Peyer's patch (tissue), 4 donors: ENCODE data around the gene LGALS9C. TPM values are rescaled to one million over a fixed set of nuclear protein-coding genes. Genes with fewer than 3 reads are reported as not detected.
"Not testable (repeated sequence)": the region's sequence is repeated elsewhere in the genome, so short reads cannot be mapped to it uniquely, and the experiment has no call there.

ENCODE experiments used
- DNase-seq, 3 donors: peaks; one replicate each; pipeline ENCODE4 v3.0.0-alpha.2; 2017 to 2019
- H3K27ac ChIP-seq, 4 donors: fragments of 200-600 bp; sonication (generic); one replicate each; pipeline ENCODE4 v1.5.1; 2016 to 2019
- H3K27me3 ChIP-seq, 2 donors: fragments of 200-600 bp; sonication (generic); one replicate each; pipeline ENCODE4 v1.5.1; 2019
- H3K36me3 ChIP-seq, 3 donors: fragments of 200-600 bp; sonication (generic); one replicate each; pipeline ENCODE4 v1.5.1; 2016 to 2019
- H3K4me1 ChIP-seq, 4 donors: fragments of 200-600 bp; sonication (generic); one replicate each; pipeline ENCODE4 v1.5.1; 2016 to 2019
- H3K4me3 ChIP-seq, 4 donors: fragments of 200-600 bp; sonication (generic); 1 replicate in 3 of 4; 2 replicates in 1 of 4; pipeline ENCODE4 v1.5.1; 2016 to 2019; ENCODE audit warnings: mild to moderate bottlenecking in 1 of 4
- H3K9me3 ChIP-seq, 4 donors: fragments of 200-600 bp; sonication (generic); one replicate each; pipeline ENCODE4 v1.5.1; 2016 to 2019; ENCODE audit warnings: mild to moderate bottlenecking in 1 of 4
- total RNA-seq, 4 donors: library from RNA; depleted of rRNA; stranded (reverse); fragments of >200 nt; gene quantifications; one replicate each; pipeline ENCODE4 v1.1.0, GENCODE V29; 2016

LGALS9C gene
- total RNA-seq, 4 donors from 2014 or later: 15.3 to 47.3 (median 19.7) TPM

- H3K36me3 ChIP-seq, DNase-seq, H3K9me3 ChIP-seq, H3K27ac ChIP-seq, H3K4me3 ChIP-seq, H3K27me3 ChIP-seq, H3K4me1 ChIP-seq: not testable (repeated sequence)
Observed at GRCh38 chr17:18481775-18482174, 5.2 kb downstream of the LGALS9C start.

- not testable (repeated sequence) for DNase-seq, H3K27me3 ChIP-seq, H3K4me3 ChIP-seq, H3K36me3 ChIP-seq, H3K27ac ChIP-seq, H3K9me3 ChIP-seq, H3K4me1 ChIP-seq
Observed at GRCh38 chr17:18485936-18486464, 9.4 kb downstream of the LGALS9C start.

GRCh38 chr17:18487633-18488032, 11.0 kb downstream of the LGALS9C start:
- not testable (repeated sequence) for H3K4me1 ChIP-seq, H3K4me3 ChIP-seq, H3K27ac ChIP-seq, DNase-seq, H3K9me3 ChIP-seq, H3K36me3 ChIP-seq, H3K27me3 ChIP-seq

- DNase-seq, H3K4me3 ChIP-seq, H3K27ac ChIP-seq, H3K4me1 ChIP-seq, H3K27me3 ChIP-seq, H3K36me3 ChIP-seq, H3K9me3 ChIP-seq: not testable (repeated sequence)
Observed at GRCh38 chr17:18488622-18489021, 12.0 kb downstream of the LGALS9C start.

- not testable (repeated sequence) for H3K36me3 ChIP-seq, H3K27me3 ChIP-seq, H3K4me3 ChIP-seq, H3K9me3 ChIP-seq, H3K4me1 ChIP-seq, DNase-seq, H3K27ac ChIP-seq
Observed at GRCh38 chr17:18490016-18490415, 13.4 kb downstream of the LGALS9C start.

GRCh38 chr17:18492712-18493480, 16.3 kb downstream of the LGALS9C start:
- H3K4me1 ChIP-seq, H3K4me3 ChIP-seq, H3K27me3 ChIP-seq, H3K36me3 ChIP-seq, H3K9me3 ChIP-seq: not testable (repeated sequence)
- peak overlapping the region in 1 of 4 donors; percentile 55 for H3K27ac ChIP-seq
- peak in 2 of 3 donors; percentile 30 to 71 for DNase-seq

- H3K27me3 ChIP-seq, H3K4me1 ChIP-seq, H3K9me3 ChIP-seq, DNase-seq, H3K36me3 ChIP-seq, H3K4me3 ChIP-seq: not testable (repeated sequence)
- H3K27ac ChIP-seq: peak overlapping the region in 1 of 4 donors; percentile 7
Observed at GRCh38 chr17:18494250-18494768, 17.7 kb downstream of the LGALS9C start.

- not testable (repeated sequence) for H3K27ac ChIP-seq, H3K9me3 ChIP-seq, DNase-seq, H3K27me3 ChIP-seq, H3K4me1 ChIP-seq, H3K36me3 ChIP-seq, H3K4me3 ChIP-seq
Observed at GRCh38 chr17:18497044-18497443, 20.5 kb downstream of the LGALS9C start.

- H3K36me3 ChIP-seq, H3K4me1 ChIP-seq, H3K27ac ChIP-seq, H3K9me3 ChIP-seq, H3K4me3 ChIP-seq, DNase-seq, H3K27me3 ChIP-seq: not testable (repeated sequence)
Observed at GRCh38 chr17:18499100-18499499, 22.5 kb downstream of the LGALS9C start.

- H3K9me3 ChIP-seq, H3K27me3 ChIP-seq, DNase-seq, H3K27ac ChIP-seq, H3K4me1 ChIP-seq, H3K36me3 ChIP-seq, H3K4me3 ChIP-seq: not testable (repeated sequence)
Observed at GRCh38 chr17:18499756-18500155, 23.2 kb downstream of the LGALS9C start.

GRCh38 chr17:18500281-18500680, 23.7 kb downstream of the LGALS9C start:
- not testable (repeated sequence) for H3K9me3 ChIP-seq, H3K4me3 ChIP-seq, H3K36me3 ChIP-seq, DNase-seq, H3K4me1 ChIP-seq, H3K27me3 ChIP-seq, H3K27ac ChIP-seq

GRCh38 chr17:18500816-18501215, 24.2 kb downstream of the LGALS9C start:
- not testable (repeated sequence) for H3K9me3 ChIP-seq, DNase-seq

GRCh38 chr17:18503221-18503620, 26.6 kb downstream of the LGALS9C start:
- not testable (repeated sequence) for H3K36me3 ChIP-seq, DNase-seq, H3K9me3 ChIP-seq, H3K27me3 ChIP-seq, H3K4me1 ChIP-seq, H3K4me3 ChIP-seq, H3K27ac ChIP-seq

More at GRCh38 chr17:18500816-18501215, 24.2 kb downstream of the LGALS9C start:
- not testable (repeated sequence) for H3K36me3 ChIP-seq, H3K4me1 ChIP-seq, H3K4me3 ChIP-seq, H3K27ac ChIP-seq, H3K27me3 ChIP-seq

GRCh38 chr17:18507729-18508128, 31.1 kb downstream of the LGALS9C start:
- not testable (repeated sequence) for DNase-seq, H3K27me3 ChIP-seq, H3K4me3 ChIP-seq, H3K27ac ChIP-seq, H3K4me1 ChIP-seq, H3K9me3 ChIP-seq, H3K36me3 ChIP-seq

- not testable (repeated sequence) for H3K27me3 ChIP-seq, H3K27ac ChIP-seq, H3K4me1 ChIP-seq, H3K36me3 ChIP-seq, H3K4me3 ChIP-seq, H3K9me3 ChIP-seq, DNase-seq
Observed at GRCh38 chr17:18508667-18509066, 32.1 kb downstream of the LGALS9C start.
